Measurements from ENCODE around the gene TCOF1.

Gene TCOF1

DNA sequence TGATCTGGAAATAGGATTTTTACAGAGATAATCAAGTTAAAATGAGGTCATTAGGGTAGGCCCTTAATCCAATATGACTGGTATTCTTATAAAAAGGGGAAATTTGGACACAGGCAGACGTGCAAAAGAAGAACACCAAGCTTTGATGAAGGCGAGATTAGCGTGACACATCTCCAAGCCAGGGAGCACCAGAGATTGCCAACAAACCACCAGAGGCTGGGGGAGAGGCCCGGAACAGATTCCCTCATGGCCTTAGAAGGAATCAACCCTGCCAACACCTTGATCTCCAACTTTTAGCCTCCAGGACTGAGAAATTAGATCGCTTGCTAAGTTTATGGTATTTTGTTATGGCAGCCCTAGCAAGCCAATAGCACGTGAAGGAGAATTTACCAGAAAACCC is 44.0 kb upstream of the TCOF1 start:
- TF ChIP-seq ZFX (IDR thresholded peaks at IDR 0.05): no peak
- TF ChIP-seq, protein P1, sequence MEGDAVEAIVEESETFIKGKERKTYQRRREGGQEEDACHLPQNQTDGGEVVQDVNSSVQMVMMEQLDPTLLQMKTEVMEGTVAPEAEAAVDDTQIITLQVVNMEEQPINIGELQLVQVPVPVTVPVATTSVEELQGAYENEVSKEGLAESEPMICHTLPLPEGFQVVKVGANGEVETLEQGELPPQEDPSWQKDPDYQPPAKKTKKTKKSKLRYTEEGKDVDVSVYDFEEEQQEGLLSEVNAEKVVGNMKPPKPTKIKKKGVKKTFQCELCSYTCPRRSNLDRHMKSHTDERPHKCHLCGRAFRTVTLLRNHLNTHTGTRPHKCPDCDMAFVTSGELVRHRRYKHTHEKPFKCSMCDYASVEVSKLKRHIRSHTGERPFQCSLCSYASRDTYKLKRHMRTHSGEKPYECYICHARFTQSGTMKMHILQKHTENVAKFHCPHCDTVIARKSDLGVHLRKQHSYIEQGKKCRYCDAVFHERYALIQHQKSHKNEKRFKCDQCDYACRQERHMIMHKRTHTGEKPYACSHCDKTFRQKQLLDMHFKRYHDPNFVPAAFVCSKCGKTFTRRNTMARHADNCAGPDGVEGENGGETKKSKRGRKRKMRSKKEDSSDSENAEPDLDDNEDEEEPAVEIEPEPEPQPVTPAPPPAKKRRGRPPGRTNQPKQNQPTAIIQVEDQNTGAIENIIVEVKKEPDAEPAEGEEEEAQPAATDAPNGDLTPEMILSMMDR (conservative IDR thresholded peaks at IDR 0.05): no peak
- no peak overlapping the region for H3K27ac ChIP-seq

DNA sequence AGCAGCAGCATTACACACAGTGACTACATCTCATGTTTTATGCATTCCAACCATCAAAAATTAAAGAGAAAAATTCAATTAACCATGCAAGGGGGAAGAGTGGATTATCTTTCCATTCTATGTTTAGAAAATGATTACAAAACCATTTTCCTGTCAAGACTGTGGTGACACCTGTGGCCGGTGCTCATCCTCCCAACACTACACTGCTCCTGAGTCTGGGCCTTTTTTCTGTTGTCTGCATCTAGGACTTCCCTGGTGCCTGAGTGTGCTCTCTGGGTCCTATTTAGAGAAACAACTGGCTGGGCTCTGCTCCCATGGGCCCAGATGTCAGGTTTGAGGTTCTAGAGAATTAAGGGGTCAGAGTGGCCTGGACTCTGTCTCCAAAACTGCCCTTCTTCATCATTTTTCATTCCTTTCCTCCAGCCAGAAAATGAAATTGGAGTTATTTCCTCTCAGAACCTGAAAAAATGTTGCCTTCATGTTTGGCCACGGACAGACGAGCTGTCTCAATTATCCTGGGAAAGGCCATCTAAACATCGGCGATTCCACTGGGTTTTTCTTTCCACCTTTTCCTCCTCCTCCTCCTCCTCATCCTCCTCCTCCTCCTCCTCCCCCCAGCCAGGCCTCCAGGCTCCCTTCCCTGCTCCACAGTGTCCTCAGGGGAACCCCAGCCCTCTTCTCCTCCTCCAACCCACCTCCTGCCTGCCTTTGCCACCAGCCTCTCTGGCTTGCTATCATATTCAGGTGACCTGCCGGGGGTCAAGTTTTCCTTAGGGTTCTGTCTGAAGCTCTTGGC is 43.4 kb upstream of the TCOF1 start:
- TF ChIP-seq ZFX (IDR thresholded peaks at IDR 0.05): no peak
- TF ChIP-seq, protein P1 (conservative IDR thresholded peaks at IDR 0.05): no peak
- no peak overlapping the region for H3K27ac ChIP-seq

DNA sequence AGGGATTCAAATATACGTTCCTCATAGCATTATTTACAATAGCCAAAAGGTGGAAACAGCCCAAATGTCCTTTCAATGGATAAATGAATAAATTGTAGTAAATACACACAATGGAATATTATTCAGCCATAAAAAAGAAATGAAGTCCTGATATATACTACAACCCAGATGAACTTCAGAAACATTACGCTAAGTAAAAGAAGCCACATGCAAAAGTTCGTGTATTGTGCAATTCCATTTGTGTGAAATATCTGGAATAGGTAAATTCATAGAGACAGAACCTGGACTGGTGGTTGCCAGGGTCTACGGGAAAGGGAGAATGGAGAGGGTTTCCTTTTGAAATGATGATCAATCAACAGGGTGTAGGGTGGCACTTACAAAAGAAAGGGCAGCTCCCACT is 42.3 kb upstream of the TCOF1 start:
- no peak for TF ChIP-seq ZFX (IDR thresholded peaks at IDR 0.05)
- TF ChIP-seq, protein P1 (conservative IDR thresholded peaks at IDR 0.05): no peak
- no peak overlapping the region for H3K27ac ChIP-seq

DNA sequence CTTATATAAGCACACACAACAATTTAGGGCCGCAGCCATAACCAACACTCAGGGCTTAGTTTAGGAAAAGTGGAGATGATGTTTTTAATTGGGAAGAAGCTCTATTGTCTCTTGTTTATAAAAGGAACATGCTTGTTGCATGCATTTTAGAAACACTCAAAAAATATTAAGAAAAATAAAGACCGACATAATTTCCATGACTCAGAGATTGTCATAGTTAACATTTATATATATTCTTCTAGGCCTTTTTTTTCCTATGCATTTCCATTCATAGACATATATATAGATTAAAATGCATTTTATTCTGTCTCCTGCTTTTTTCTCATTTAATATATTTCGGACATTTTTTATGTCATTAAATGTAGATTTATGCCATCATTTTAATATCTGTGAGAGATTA is 41.2 kb upstream of the TCOF1 start:
- TF ChIP-seq, protein P1 (conservative IDR thresholded peaks at IDR 0.05): no peak
- TF ChIP-seq ZFX (IDR thresholded peaks at IDR 0.05): no peak
- H3K27ac ChIP-seq: no peak overlapping the region

DNA sequence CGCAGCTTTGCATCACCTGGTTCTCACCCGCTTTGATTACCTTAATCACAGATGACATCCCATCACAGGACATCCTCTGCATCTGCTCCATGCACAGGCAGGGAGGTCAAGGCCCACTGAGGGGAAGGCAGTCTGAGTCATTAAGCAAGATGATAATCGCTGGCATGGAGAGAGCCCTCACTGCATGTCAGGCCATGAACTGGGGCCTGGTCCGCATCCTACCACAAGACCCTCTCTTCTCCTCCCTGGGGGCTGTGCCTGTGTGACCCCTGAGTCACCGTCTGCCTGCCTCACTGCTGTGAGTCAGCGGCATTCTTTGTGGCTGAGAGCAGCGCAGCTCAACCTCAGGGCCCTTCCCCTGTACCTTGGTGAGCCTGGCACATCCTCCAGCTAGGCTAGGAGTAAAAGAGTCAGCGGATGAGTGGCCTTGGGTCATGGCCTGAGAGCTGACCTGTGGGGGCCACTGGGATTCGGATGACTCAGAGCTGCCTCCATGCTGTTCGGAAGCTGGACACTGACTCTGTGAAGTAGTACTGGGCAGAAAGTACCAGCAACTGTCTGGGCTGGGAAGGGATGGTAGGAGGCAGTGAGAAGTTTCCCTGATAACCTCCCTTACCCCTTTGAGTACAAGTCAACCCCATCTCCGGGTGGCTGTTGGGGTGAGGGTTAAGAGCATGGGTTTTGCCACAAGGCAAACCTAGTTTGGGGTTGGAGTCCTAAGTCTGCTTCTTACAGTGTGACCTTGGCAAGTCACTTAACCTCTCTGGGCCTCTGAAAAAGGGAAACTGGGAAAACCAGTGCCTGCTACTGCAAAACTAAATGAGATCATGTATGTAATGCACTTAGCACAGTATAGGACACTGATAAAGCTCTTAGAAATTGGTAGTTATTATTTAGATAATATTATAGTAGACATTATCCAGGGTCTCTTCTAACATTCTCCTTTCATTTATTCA is 40.2 kb upstream of the TCOF1 start:
- TF ChIP-seq, protein P1 (conservative IDR thresholded peaks at IDR 0.05): no peak
- TF ChIP-seq ZFX (IDR thresholded peaks at IDR 0.05): no peak
- H3K27ac ChIP-seq: no peak overlapping the region

DNA sequence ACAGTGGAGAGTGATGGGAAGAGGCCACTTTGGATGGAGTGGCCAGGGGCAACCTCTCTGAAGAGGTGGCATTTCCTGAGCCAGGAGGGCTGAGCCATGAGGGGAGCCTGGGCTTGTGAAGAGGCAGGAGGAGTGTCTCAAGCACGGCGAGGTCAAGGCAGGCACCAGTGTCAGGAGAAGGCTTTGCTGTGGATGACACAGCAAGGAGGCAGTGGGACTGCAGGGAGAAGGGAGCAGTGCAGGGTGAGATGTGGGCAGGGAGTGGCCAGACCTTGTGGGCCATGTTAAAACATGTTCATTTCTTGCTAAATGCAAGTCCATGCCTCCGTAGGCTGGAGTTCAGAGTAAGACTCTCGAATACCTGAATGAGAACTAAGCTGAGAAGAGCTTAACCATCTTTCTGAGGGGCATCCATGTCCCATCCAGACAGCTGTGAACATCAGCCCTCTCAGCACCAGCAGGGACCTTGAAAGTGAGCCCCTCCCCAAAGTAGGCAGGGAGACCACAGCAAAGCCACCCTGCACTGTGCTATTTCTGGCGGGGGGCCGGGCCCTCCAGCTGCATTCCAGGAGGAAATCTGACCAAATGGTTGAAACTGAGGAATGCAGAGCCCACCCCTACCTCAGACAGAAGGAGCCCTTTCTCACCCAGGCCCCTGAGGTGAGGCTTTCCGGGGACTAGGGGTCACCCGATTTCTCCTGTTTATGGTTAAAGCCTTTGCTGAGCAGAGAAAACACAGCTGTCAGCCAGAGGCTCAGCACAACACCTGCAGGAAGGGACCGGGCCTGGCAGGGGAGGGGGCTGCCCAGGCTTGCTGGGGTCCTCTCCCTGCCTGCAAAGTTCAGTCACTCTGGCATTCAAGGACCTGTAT is 38.6 kb upstream of the TCOF1 start:
- TF ChIP-seq, protein P1 (conservative IDR thresholded peaks at IDR 0.05): no peak
- TF ChIP-seq ZFX (IDR thresholded peaks at IDR 0.05): no peak
- H3K27ac ChIP-seq: no peak overlapping the region

Measured in C4-2B (cell line).